Smooth muscle cell (in vitro differentiated cells): ENCODE data around the gene CSRNP3. TPM values are rescaled to one million over a fixed set of nuclear protein-coding genes. Genes with fewer than 3 reads are reported as not detected.

ENCODE experiments used
- DNase-seq: peaks from one replicate; lab custom pipeline; 2025; ENCODE audit not compliant: unreplicated experiment; lab: John Stamatoyannopoulos, UW
- H2AFZ ChIP-seq: fragments of 200-600 bp; sonication (generic); 2 replicates; pipeline ENCODE4 v1.6.0; 2016; ENCODE audit warnings: antibody characterized with exemption, low read depth, mild to moderate bottlenecking
- H3F3A ChIP-seq: fragments of 200-600 bp; sonication (generic); 2 replicates; pipeline ENCODE4 v1.6.0; 2017; ENCODE audit warnings: antibody characterized with exemption, low read depth
- H3K27ac ChIP-seq: fragments of 200-600 bp; sonication (generic); 2 replicates; pipeline ENCODE4 v1.5.1; 2016; ENCODE audit warnings: low read depth, mild to moderate bottlenecking
- H3K27me3 ChIP-seq: fragments of 200-600 bp; sonication (generic); 2 replicates; pipeline ENCODE4 v1.6.1; 2016; ENCODE audit warnings: low read depth, mild to moderate bottlenecking
- H3K36me3 ChIP-seq: fragments of 200-600 bp; sonication (generic); 2 replicates; pipeline ENCODE4 v1.5.1; 2016; ENCODE audit warnings: low read depth
- H3K4me1 ChIP-seq: fragments of 200-600 bp; sonication (generic); 2 replicates; pipeline ENCODE4 v1.5.1; 2016; ENCODE audit warnings: low read depth
- H3K4me2 ChIP-seq: fragments of 200-600 bp; sonication (generic); 2 replicates; pipeline ENCODE4 v1.6.0; 2016; ENCODE audit warnings: mild to moderate bottlenecking
- H3K4me3 ChIP-seq: fragments of 200-600 bp; sonication (generic); 2 replicates; pipeline ENCODE4 v1.5.1; 2016; ENCODE audit warnings: mild to moderate bottlenecking
- H3K79me2 ChIP-seq: fragments of 200-600 bp; sonication (generic); 2 replicates; pipeline ENCODE4 v1.6.0; 2016; ENCODE audit warnings: low read depth, mild to moderate bottlenecking
- H3K9ac ChIP-seq: fragments of 200-600 bp; sonication (generic); 2 replicates; pipeline ENCODE4 v1.6.0; 2016; ENCODE audit warnings: low read depth
- H3K9me3 ChIP-seq: fragments of 200-600 bp; sonication (generic); replicated peaks from 2 replicates; pipeline ENCODE4 v1.5.1; 2016; ENCODE audit warnings: low read depth
- H4K20me1 ChIP-seq: fragments of 200-600 bp; sonication (generic); 2 replicates; pipeline ENCODE4 v1.6.0; 2016; ENCODE audit warnings: low read depth
- WGBS: methylation state at CpG from one replicate; pipeline ENCODE4 v1.1.7; 2016; ENCODE audit warnings: low lambda C conversion rate; 5-methylcytosine and 5-hydroxymethylcytosine counted together
- polyA plus RNA-seq: library from polyadenylated mRNA; unstranded; fragments of >200 nt; fragmentation: Nextera tagmentation; extraction: Ambion mirVana; gene quantifications from 2 replicates; pipeline ENCODE4 v1.2.1, GENCODE V29; 2016
- total RNA-seq: library from RNA; depleted of rRNA; stranded (reverse); fragments of >200 nt; gene quantifications from 2 replicates; pipeline ENCODE4 v1.2.3, GENCODE V29; 2014
- TF ChIP-seq, protein P1 (sequence below): fragments of 200-600 bp; sonication (generic); IDR thresholded peaks from 2 replicates; pipeline ENCODE4 v1.5.1; 2017; ENCODE audit warnings: borderline replicate concordance, mild to moderate bottlenecking, antibody characterized with exemption; ENCODE audit not compliant: insufficient read depth, poor library complexity, severe bottlenecking

CSRNP3 gene
- total and polyA plus RNA-seq, 2 experiments from 2014 or later = 2.8 to 7.1 TPM

GRCh38 chr2:165648801-165649200 lies 179.3 kb downstream of the CSRNP3 start:
- Histone ChIP-seq H3K9ac (no peak overlapping the region), H3K4me3 (no peak overlapping the region), H3K27ac (no peak overlapping the region), H3K4me1 (no peaks in the 10 kb centered on the region), H2AFZ (no peak overlapping the region), H3F3A (no peaks in the 10 kb centered on the region), H3K79me2 (no peaks in the 10 kb centered on the region), H3K9me3 (no peaks in the 10 kb centered on the region), H4K20me1 (no peaks in the 10 kb centered on the region), H3K36me3 (no peaks in the 10 kb centered on the region), H3K27me3 (no peaks in the 10 kb centered on the region), H3K4me2 (no peak overlapping the region)
- WGBS = 78% methylated on average over 4 of the region's 4 CpGs
- DNase-seq = no peak
- TF ChIP-seq, protein P1, sequence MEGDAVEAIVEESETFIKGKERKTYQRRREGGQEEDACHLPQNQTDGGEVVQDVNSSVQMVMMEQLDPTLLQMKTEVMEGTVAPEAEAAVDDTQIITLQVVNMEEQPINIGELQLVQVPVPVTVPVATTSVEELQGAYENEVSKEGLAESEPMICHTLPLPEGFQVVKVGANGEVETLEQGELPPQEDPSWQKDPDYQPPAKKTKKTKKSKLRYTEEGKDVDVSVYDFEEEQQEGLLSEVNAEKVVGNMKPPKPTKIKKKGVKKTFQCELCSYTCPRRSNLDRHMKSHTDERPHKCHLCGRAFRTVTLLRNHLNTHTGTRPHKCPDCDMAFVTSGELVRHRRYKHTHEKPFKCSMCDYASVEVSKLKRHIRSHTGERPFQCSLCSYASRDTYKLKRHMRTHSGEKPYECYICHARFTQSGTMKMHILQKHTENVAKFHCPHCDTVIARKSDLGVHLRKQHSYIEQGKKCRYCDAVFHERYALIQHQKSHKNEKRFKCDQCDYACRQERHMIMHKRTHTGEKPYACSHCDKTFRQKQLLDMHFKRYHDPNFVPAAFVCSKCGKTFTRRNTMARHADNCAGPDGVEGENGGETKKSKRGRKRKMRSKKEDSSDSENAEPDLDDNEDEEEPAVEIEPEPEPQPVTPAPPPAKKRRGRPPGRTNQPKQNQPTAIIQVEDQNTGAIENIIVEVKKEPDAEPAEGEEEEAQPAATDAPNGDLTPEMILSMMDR = no peak

DNA sequence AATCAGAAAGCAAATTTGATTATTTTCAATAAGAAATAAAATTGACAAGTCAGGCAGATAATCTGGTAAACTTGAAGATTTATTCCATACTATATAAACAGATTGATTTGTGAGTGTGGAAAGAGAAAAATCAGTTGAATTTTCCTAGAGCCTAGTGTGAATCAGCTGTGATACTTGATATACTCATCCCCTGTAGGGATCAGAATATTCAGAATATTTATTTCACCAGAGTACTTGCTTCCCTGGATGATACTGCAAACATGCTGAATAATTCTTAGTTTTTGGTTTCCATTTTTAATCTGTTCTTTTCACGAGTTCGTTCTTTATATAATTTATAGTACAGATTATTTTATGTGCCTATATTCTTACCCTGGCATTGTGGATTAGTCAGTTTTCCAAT lies 181.7 kb downstream of the CSRNP3 start:
- DNase-seq = no peak
- no peaks in the 10 kb centered on the region for H3K27me3 ChIP-seq
- no peaks in the 10 kb centered on the region for H4K20me1 ChIP-seq
- WGBS = 98% methylated on average over 2 of the region's 2 CpGs
- H3K4me3 ChIP-seq = no peak overlapping the region
- H3K36me3 ChIP-seq = no peaks in the 10 kb centered on the region
- no peaks in the 10 kb centered on the region for H3F3A ChIP-seq
- H2AFZ ChIP-seq = no peak overlapping the region
- no peaks in the 10 kb centered on the region for H3K79me2 ChIP-seq
- no peak overlapping the region for H3K4me2 ChIP-seq
- no peak overlapping the region for H3K27ac ChIP-seq
- no peaks in the 10 kb centered on the region for H3K4me1 ChIP-seq
- no peak overlapping the region for H3K9ac ChIP-seq
- H3K9me3 ChIP-seq = no peaks in the 10 kb centered on the region
- TF ChIP-seq, protein P1 = no peak

DNA sequence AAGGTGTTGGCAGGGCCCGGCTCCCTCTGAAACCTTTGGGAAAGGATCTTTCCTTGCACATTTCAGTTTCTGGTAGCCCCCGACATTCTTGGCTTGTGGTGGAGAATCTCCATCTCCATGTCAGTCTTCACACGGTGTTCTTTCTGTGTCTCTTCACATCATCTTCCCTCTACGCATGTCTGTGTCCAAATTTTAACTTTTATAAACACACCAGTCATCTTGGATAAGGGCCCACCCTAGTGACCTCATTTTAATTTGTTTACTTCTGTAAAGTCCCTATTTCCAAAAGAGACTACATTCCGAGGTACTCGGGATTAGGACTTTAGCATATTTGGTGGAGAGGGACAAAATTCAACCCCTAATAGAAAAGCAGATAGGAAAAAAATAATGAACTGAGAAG lies 186.2 kb downstream of the CSRNP3 start:
- no peaks in the 10 kb centered on the region for H3K4me1 ChIP-seq
- no peaks in the 10 kb centered on the region for H3K36me3 ChIP-seq
- H3K9me3 ChIP-seq = no peaks in the 10 kb centered on the region
- TF ChIP-seq, protein P1 = no peak
- no peaks in the 10 kb centered on the region for H4K20me1 ChIP-seq
- H3K4me3 ChIP-seq = no peak overlapping the region
- H3F3A ChIP-seq = no peaks in the 10 kb centered on the region
- H2AFZ ChIP-seq = no peak overlapping the region
- DNase-seq = no peak
- H3K9ac ChIP-seq = no peak overlapping the region
- H3K27ac ChIP-seq = no peak overlapping the region
- no peak overlapping the region for H3K4me2 ChIP-seq
- WGBS = 94% methylated on average over 6 of the region's 6 CpGs
- no peaks in the 10 kb centered on the region for H3K79me2 ChIP-seq
- H3K27me3 ChIP-seq = no peaks in the 10 kb centered on the region

- Histone ChIP-seq H3K27me3 (no peaks in the 10 kb centered on the region), H3K9me3 (no peaks in the 10 kb centered on the region), H3F3A (no peaks in the 10 kb centered on the region), H4K20me1 (no peaks in the 10 kb centered on the region), H3K4me2 (no peak overlapping the region), H3K36me3 (no peaks in the 10 kb centered on the region), H3K4me3 (no peak overlapping the region), H2AFZ (no peak overlapping the region), H3K79me2 (no peaks in the 10 kb centered on the region), H3K27ac (no peak overlapping the region), H3K4me1 (no peaks in the 10 kb centered on the region), H3K9ac (no peak overlapping the region)
- WGBS = 82% methylated on average over 3 of the region's 3 CpGs
- DNase-seq = no peak
- TF ChIP-seq, protein P1 = no peak
Measured at GRCh38 chr2:165660361-165660760, 190.9 kb downstream of the CSRNP3 start.
